Prostate gland (tissue), 2 donors: ENCODE measurements around the gene CHST15.

Experiments
- CTCF ChIP-seq, 4 experiments: fragments of 200-600 bp in 2 of 4; fragments of 450-650 bp in 2 of 4; sonication (generic) in 2 of 4; IDR thresholded peaks; 1 replicate in 3 of 4; 2 replicates in 1 of 4; pipeline ENCODE4 v1.5.1; 2016 to 2019; ENCODE audit warnings: antibody characterized with exemption in 4 of 4, mild to moderate bottlenecking in 2 of 4, moderate library complexity in 2 of 4
- POLR2A ChIP-seq: fragments of 450-650 bp; IDR thresholded peaks from one replicate; pipeline ENCODE4 v1.6.1; 2016; ENCODE audit warnings: antibody characterized with exemption, mild to moderate bottlenecking
- POLR2AphosphoS5 ChIP-seq: sonication (generic); formaldehyde crosslinking; IDR thresholded peaks from one replicate; pipeline ENCODE4 v1.6.1; 2017; ENCODE audit warnings: antibody characterized with exemption

- TF ChIP-seq POLR2AphosphoS5 (no peak), CTCF (IDR thresholded peaks at IDR 0.05) (no peak), POLR2A (no peak)
Measured at GRCh38 chr10:124037784-124038183, 55.6 kb downstream of the CHST15 start.
